T-helper 2 cell treated with Interferon-gamma antibody and Interleukin-4, amounts not matched to agents 100 ng/mL and 5 ng/mL, for 36 hours (primary cell): ENCODE measurements around the gene STX4. TPM values are rescaled to one million over a fixed set of nuclear protein-coding genes. Genes with fewer than 3 reads are reported as not detected.

ENCODE experiments used
- intact Hi-C: fragments of 100-400 bp; cut with micrococcal nuclease; formaldehyde crosslinking; loops from one replicate; pipeline ENCODE4 v1.15.1; 2023
- total RNA-seq: library from RNA; stranded (reverse); gene quantifications from 2 replicates; pipeline ENCODE4 v1.2.3, GENCODE V29; 2022

STX4 gene, protein sequence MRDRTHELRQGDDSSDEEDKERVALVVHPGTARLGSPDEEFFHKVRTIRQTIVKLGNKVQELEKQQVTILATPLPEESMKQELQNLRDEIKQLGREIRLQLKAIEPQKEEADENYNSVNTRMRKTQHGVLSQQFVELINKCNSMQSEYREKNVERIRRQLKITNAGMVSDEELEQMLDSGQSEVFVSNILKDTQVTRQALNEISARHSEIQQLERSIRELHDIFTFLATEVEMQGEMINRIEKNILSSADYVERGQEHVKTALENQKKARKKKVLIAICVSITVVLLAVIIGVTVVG
- total RNA-seq = 55.6 and 55.8 TPM in 2 replicates

DNA sequence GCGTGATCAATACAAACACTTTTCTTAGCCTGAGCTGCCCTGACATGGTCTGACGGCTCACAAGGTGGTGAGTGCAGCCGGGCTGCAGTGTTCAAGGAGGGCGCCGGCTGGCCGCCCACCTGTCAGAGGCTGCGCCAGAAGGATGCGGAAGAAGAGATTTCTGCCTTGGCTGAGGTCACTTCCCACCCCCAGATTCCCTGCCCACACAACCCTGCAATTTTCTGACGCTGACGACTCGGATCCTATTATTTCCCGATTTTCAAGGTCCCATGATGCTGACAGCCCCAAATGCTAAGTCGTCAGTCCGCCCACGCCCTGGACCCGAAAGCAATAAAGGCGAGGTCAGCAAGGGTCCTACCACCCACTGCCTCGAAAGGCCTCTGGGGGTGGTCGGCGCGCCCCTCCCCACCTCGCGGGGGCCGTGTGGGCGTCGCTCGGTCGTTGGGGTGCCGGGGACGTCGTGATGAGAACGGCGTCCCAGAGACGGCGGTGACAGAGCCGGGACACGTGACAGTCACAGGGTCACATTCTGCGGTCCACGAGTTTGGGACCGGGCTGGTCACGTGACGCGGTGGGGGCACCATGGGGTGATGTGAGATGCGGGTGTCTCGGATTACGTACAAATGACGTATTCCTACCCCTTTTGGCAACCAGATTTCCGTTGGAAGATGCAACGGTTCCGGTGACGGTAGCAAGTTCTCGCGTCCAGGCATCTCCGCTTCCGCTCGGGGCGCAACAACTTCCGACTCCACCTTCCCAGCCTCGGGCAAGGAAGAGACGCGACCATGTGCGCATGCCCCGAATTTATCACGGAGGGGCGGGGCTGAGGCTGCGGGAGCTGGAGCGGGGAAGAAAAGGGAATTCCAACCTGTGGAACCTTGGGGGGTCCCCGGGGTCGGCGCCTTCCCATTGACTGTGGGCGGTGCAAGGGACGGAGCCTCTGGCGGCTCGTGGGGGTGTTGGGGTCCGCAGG lies at the start of gene STX4:
STX4 (plus strand) TSS at position 823 of the 973 bp plus-strand sequence. CDS start 248 bp downstream, outside the sequence.
- intact Hi-C loops = loop anchor here (1.0 to 5.0 kb wide), 10 partner anchors 36 to 834 kb away; partner anchors contain the start of genes ARMC5, FUS, KAT8 and SETD1A

DNA sequence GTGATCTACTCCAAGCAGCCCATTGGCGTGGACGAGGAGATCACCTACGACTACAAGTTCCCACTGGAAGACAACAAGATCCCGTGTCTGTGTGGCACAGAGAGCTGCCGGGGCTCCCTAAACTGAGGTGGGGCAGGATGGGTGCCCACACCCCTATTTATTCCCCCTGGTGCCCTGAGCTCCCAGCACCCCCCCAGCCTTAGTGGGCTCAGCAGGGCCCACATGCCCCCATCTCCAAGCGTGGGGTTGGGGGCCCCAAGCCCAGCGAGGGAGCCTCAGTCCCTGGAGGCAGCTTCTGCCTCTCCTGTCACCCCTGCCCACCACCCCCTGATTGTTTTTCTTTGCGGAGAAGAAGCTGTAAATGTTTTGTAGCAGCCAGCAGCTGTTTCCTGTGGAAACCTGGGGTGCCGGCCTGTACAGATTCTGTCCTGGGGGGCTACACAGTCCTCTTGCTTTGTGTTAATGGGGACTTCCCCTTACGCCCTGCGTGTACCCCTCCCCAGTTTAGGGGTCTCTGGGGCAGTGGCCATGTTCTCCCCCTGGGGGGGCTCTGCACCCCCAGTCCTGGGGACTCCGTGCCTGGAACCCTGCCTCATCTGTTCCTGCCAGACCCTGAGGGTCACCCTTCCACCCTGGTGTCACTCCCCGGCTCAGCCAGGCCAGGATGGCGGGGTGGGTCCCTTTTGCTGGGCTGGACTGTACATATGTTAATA lies 49.3 kb upstream of the STX4 start:
- intact Hi-C loops = loop anchor here (2.0 kb wide), 1 partner anchor 459 kb away; the partner anchor contains the start of gene ZNF843

DNA sequence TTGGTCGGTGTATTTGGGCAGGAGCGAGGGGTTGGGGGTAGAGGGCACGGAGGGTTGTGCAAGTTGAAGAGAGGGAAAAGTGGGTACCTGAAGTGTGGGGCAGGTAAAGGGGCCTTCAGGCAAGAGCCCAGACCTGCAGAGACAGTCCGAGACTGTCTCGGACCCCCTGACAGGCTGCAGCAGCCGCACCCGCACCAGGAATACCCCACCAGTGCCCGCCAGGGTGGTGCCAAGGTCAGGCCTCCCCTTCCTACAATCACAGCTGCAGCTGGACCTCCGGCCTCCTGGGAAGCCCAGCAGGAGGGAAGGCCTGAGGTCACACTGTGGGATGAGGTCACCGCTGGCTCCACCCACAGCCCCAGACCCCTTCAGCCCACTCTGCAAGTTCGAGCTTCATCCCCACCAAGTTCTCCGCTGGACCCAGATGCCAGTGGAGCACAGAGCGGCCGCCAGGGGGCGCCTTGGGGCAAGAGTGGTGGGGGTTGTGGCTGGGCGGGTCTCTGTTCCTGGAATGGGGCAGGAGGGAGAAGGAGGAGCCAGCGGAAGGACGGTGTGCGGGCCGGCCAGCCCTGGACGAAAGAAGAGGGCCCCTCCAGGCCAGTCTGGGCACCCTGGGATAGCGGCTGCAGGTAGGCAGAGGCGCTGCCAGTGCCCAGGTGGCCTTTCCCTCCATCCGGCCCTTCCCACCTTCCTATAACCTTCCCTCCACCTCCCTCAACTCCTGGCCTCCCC lies 48.5 kb upstream of the STX4 start, which contains the start of gene HSD3B7:
HSD3B7 (plus strand) TSS at position 539 of the 732 bp plus-strand sequence. CDS start 452 bp downstream, outside the sequence.
- intact Hi-C loops = loop anchor here (1.0 to 5.0 kb wide), 3 partner anchors 109 to 882 kb away; partner anchors contain the start of genes VKORC1 and ZNF843

DNA sequence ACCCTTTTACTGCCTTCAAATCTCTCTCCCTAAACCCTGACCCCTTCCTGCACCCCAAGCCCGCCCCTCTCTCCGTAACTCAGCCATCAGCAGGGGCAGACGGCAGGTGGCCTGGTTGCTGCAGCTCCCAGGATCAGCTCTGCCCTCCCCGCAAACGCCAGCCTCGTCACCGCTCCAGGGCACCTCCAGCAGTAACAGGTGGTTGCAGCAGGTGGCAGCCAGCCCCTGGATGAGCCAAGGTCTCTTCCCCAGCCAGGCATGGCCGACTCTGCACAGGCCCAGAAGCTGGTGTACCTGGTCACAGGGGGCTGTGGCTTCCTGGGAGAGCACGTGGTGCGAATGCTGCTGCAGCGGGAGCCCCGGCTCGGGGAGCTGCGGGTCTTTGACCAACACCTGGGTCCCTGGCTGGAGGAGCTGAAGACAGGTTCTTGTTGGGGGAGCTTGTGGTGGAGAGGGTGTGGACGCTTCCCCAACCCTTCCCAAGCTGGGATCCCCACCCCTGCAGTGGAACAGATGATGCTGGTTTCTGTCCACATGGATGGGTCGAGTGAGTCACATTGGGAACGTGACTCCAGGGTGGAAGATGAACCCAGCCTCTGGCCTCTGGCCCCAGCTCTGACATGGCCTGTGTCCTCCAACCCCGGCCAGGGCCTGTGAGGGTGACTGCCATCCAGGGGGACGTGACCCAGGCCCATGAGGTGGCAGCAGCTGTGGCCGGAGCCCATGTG lies 47.8 kb upstream of the STX4 start:
- intact Hi-C loops = loop anchor here (1.0 to 5.0 kb wide), 3 partner anchors 109 to 882 kb away; partner anchors contain the start of genes VKORC1 and ZNF843

DNA sequence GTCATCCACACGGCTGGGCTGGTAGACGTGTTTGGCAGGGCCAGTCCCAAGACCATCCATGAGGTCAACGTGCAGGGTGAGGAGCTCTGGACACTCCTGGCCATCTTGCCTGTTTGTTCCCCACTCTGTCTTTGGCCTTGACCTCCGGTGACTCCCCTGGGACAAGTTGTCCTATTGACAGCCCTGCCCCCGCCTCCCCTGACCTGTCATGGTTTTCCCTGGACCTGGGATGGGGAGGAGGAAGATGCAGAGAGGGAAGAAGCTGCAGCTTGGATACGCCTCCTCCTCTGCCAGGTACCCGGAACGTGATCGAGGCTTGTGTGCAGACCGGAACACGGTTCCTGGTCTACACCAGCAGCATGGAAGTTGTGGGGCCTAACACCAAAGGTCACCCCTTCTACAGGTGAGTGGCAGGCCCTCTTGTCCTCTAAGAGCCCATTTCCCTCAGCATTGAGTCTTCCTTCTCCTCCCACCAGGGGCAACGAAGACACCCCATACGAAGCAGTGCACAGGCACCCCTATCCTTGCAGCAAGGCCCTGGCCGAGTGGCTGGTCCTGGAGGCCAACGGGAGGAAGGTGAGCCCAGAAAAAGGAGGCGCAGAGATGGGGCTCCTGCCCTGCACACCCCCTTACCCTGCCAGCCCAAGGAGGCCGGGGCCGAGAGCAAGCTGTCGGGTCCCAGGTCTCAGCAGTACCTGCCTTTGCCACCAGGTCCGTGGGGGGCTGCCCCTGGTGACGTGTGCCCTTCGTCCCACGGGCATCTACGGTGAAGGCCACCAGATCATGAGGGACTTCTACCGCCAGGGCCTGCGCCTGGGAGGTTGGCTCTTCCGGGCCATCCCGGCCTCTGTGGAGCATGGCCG lies 47.0 kb upstream of the STX4 start:
- intact Hi-C loops = loop anchor here (5.0 kb wide), 1 partner anchor 881 kb away; no protein-coding TSS in a partner anchor

DNA sequence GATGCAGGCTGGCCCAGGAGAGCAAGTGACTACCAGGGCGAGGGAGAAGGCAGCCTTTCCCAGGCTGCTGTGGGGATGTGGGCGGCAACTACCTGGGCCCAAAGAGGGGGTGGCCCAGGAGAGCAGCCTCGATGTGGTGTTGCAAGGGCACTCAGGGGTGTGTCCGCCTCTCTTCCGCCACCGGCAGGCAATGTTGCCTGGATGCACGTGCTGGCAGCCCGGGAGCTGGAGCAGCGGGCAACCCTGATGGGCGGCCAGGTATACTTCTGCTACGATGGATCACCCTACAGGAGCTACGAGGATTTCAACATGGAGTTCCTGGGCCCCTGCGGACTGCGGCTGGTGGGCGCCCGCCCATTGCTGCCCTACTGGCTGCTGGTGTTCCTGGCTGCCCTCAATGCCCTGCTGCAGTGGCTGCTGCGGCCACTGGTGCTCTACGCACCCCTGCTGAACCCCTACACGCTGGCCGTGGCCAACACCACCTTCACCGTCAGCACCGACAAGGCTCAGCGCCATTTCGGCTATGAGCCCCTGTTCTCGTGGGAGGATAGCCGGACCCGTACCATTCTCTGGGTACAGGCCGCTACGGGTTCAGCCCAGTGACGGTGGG lies 45.7 kb upstream of the STX4 start:
- intact Hi-C loops = loop anchor here (5.0 kb wide), 1 partner anchor 880 kb away; no protein-coding TSS in a partner anchor

DNA sequence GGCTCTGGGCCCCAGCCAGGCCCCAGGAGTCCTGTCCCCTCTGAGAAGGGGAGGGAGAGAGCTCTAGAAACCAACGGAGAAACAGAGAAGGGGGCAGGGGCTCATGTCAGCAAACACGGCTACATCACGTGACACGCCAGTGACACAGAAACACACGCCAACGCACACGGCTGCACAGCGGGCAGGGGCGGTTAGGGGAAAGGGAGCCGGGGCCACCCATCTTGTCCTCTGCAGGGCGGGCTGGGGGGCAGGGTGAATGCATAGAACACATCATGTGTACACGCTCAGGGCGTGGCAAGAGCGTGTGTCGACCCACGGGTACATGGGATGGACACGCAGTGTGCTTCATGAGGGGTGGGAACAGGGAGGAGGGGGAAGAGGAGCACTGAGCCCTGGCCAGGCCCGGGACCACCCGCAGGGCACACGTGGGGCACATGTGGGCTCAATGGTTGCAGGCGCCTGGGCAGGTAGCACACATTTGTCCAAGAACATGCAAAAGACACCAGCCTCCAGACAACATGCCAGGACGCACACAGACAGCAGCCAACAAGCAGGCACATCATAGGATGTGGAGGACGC lies 43.8 kb upstream of the STX4 start:
- intact Hi-C loops = loop anchor here (5.0 kb wide), 1 partner anchor 878 kb away; no protein-coding TSS in a partner anchor

DNA sequence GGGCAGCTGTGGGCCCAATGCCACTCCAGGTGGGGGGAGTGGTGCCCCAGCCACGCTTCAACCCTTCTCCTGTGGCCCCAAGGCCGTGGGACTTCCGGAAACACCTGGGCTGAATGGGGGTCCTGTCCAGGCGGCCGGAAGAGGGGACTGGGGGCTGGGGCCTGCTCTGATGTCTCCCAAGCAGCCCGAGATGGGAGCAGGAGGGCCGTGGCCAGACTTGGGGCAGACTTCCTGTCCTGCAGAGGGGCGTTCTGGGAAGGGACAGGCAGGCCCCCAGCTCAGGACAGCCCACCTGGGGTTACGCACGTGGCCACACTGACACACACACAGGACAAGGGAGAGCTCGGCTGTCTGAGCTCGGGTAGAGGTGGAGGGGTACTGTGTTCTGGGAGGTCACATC lies 43.3 kb upstream of the STX4 start:
- intact Hi-C loops = no loop called here

DNA sequence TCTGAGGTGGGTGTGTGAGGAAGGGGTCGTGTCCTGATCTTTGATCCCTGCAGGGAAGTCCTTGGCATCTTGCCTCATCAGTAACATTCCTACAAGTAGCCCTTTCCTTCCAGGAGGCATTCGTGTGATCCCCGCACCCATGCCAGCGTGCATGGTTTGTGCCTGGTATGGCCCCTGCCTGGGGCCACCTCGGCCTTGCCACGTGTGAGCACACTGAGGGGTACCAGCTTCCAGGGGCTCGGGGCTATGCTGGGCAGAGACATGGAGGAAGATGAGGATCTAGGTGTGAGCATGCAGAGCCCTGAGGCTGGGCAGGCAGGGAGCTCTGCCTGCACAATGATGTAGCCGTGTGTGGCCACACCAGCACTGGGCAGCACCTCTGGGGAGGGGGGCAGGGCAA lies 42.3 kb upstream of the STX4 start:
- intact Hi-C loops = no loop called here

DNA sequence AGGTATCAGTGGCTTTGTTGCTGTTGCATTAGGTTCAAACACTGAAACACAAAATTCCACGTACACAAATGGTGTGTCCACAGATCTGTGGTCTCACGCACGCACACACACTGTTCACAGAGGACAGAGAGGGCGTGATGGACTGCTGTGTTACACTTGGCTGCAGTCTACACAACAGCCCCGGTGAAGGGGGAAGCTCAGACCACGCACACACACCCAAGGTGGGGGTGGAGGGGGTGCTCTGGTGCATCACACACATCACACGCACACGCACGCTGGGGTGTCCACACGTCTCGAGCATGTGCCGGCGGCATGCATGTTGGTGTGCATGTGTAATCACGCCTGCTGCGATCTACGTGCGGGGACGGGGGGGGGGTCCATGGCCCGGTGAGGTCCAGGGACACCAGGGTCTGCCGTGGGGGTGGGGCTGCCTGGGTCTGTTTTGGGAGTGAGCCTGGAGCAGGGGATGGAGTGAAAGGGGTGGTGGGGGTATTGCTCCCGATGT lies 41.0 kb upstream of the STX4 start:
- intact Hi-C loops = no loop called here

DNA sequence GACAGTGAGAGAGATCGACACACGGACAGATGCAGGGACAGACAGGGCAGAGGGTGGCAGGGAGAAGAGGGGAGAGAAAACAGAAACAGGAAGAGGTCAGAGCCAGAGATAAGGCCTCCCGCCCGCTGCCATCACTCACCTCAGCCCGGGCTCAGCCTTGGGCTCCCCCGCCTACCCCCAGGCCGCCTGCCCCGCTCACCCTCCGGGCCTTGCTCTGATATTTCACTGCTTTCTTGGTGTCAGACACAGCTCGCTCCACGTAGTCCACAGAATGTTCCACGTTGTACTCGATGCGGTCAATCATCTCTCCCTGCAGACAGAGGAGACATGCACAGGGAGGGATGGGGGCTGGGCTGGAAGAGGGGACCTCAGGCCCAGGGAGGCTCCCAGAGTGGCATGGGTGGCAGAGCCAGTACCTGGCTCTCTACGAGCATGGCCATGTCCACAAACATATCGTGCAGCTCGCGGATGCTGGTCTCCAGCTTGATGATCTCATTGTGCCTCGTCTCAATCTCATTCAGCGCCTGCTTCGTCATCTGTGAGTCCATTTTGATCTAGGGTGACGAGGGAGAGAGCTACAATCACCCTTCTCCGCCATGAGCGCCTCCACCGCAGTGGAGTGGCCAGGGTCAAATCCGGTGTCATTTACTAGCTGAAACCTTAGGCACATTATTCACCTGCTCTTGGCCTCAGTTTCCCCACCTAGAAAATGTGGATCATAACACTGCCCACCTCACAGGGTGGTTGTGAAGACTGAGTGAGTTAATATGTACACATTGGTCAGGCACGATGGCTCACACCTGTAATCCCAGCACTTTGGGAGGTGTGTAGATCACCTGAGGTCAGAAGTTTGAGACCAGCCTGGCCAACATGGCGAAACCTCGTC lies 40.2 kb upstream of the STX4 start:
- intact Hi-C loops = no loop called here

DNA sequence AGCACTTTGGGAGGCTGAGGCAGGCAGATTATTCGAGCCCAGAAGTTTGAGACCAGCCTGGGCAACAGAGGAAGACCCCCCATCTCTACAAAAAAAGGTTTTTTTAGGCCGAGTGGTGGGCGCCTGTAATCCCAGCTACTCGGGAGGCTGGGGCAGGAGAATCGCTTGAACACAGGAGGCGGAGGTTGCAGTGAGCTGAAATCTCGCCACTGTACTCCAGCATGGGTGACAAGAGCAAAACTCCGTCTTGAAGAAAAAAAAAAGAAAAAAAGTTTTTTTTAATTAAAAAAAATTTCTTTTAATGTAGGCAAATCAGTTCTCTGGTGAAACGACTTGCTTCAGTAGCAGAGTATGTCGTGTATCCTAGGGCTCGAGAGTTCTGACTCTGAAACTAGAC lies 37.4 kb upstream of the STX4 start:
- intact Hi-C loops = loop anchor here (5.0 kb wide), 1 partner anchor 39 kb away; the partner anchor contains the start of gene SETD1A

DNA sequence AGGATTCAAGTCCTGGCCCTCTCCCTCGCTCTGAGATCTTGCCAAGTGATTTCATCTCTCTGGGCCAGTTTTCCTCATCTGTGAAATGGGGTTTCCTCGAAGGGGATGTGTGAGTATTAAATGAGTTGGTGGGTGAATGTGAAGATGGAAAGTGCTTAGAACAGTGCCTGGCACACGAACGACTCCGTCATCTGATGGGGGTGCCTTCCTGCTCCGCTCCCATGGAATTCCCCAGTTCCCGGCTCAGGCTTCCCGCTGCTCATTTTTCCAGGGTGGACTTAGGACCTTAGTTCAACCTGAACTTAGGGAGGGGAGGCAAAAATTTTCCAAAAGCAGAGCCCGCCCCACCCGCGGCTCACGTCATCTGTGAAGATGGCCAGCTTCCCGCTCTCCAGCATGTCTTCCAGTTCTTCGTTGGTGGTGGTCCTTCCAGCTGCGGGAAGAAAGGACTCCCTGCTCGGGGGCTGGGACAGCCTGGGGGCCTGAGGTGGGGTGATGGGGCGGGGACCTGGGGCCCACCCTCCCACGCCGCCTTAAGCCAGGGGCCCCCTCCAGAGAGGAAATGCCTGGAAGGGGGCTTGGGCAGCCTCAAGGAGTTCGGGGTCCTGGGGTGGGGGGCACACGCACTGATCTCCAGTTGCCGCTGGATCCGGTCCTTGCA lies 36.9 kb upstream of the STX4 start:
- intact Hi-C loops = loop anchor here (5.0 kb wide), 1 partner anchor 39 kb away; the partner anchor contains the start of gene SETD1A

DNA sequence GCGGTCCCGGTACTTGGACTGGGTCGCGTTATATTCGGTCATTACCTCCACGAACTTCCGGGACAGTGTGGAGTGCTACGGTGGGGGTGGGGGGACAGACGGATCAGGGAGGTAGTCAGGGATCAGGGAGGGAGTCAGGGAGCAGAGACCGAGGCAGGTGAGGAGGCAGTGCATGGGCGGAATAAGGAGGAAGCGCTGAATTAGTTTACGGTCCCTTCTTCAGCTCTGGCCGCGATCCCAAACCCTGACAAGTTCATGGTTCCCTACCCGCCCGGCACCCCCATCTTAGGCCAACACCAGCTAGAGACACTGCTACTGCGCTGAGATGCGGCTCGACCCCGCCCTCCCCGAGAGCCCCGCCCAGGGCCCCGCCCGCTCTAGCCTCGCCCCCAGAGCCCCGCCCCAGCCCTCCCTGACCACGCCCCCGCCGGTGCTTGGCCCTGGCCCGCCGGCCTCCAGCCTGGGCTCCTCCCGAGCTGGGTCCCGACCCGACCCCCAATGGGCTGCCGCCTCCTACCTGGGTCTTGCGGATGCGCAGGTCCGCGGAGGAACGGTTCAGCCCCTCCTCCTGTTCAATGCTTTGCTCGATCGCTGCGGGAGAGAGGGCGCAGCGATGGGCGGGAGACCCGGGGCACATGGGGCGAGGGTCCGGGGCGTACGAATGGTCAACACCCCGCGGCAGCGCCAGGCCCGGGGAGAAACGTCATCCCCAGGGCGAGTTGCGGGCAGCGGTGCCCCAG lies 36.2 kb upstream of the STX4 start:
- intact Hi-C loops = loop anchor here (1.0 to 5.0 kb wide), 4 partner anchors 36 to 145 kb away; partner anchors contain the start of genes SETD1A, STX4, ZNF646 and ZNF668
